K562 (cell line): ENCODE measurements around the gene ALK. TPM values are rescaled to one million over a fixed set of nuclear protein-coding genes. Genes with fewer than 3 reads are reported as not detected.

Source experiments
- ATAC-seq: fragments of 200-7000 bp; cut with Tn5 transposase; 3 replicates; pipeline ENCODE4 v1.9.1; 2020; ENCODE audit warnings: moderate library complexity
- BruUV-seq: library from RNA; stranded (reverse); fragments of 400-500 nt; replicated peaks from 2 replicates; lab custom pipeline; 2021; lab: Mats Ljungman, UMichigan
- CTCF ChIA-PET: fragments of 300-600 bp; formaldehyde crosslinking; extraction: SDS; loops from one replicate; lab custom pipeline; 2021; ENCODE audit warnings: low intra/inter-chr PET ratio; lab: Yijun Ruan, JAX
- POLR2A ChIA-PET: fragments of 300-600, 350-650 bp; sonication (Branson Sonifier 250); formaldehyde crosslinking; extraction: SDS; loops from one replicate; lab custom pipeline; 2021; ENCODE audit warnings: antibody characterized with exemption, inconsistent platforms; lab: Yijun Ruan, JAX
- DNase-seq, 4 experiments: peaks; one replicate each; pipeline versions ENCODE4 v3.0.0 to v3.0.0-alpha.2; 2011 to 2018; ENCODE audit warnings: low spot score in 3 of 4, mixed read lengths in 3 of 4; ENCODE audit errors: extremely low read depth in 1 of 4
- FAIRE-seq: peaks from 2 replicates; lab custom pipeline; 2011; peaks lifted over from hg19 to GRCh38; lab: Jason Lieb, UNC
- H2AFZ ChIP-seq: 2 replicates; pipeline ENCODE4 v1.6.0; 2011; ENCODE audit warnings: low read depth, low read length, control low read depth, inconsistent platforms
- H3K27ac ChIP-seq: fragments of 200-600 bp; 3 replicates; pipeline ENCODE4 v1.8.0; 2011; ENCODE audit warnings: low read depth, mild to moderate bottlenecking, control low read depth, inconsistent platforms, low read length, moderate library complexity, mixed read lengths; ENCODE audit errors: extremely low read depth
- H3K27me3 ChIP-seq, 2 experiments: fragments of 300-600 bp in 1 of 2; 2 replicates in 1 of 2; 3 replicates in 1 of 2; pipeline versions ENCODE4 v1.6.0 to v1.8.0; 2011; ENCODE audit warnings: inconsistent platforms in 2 of 2, low read length in 2 of 2, mild to moderate bottlenecking in 1 of 2, mixed read lengths in 1 of 2, moderate library complexity in 1 of 2; ENCODE audit not compliant: control insufficient read depth in 2 of 2, insufficient read depth in 2 of 2
- H3K36me3 ChIP-seq: fragments of 300-600 bp; 3 replicates; pipeline ENCODE4 v1.8.0; 2011; ENCODE audit warnings: mild to moderate bottlenecking, low read length, inconsistent platforms; ENCODE audit not compliant: control insufficient read depth, insufficient read depth
- H3K4me1 ChIP-seq, 2 experiments: fragments of 200-600 bp in 1 of 2; replicated peaks in 1 of 2; 2 replicates in 1 of 2; 3 replicates in 1 of 2; pipeline versions ENCODE4 v1.5.1 to v1.8.0; 2011; ENCODE audit warnings: inconsistent platforms in 2 of 2, low read length in 2 of 2, mild to moderate bottlenecking in 1 of 2, mixed read lengths in 1 of 2, moderate library complexity in 1 of 2; ENCODE audit not compliant: control insufficient read depth in 2 of 2, insufficient read depth in 2 of 2
- H3K4me2 ChIP-seq: 2 replicates; pipeline ENCODE4 v1.6.1; 2011; ENCODE audit warnings: low read length, control low read depth, inconsistent platforms, mixed read lengths; ENCODE audit not compliant: insufficient read depth
- H3K4me3 ChIP-seq: fragments of 200-600 bp; sonication (generic), shearing (Covaris generic); 2 replicates; pipeline ENCODE4 v1.5.1; 2016; ENCODE audit warnings: control low read depth, inconsistent platforms
- H3K79me2 ChIP-seq: fragments of 200-600 bp; 3 replicates; pipeline ENCODE4 v1.8.0; 2011; ENCODE audit warnings: low read length, inconsistent platforms; ENCODE audit not compliant: control insufficient read depth, insufficient read depth
- H3K9ac ChIP-seq, 2 experiments: 2 replicates each; pipeline versions ENCODE4 v1.6.0 to v1.6.1; 2011; ENCODE audit warnings: low read depth in 2 of 2, low read length in 2 of 2, control low read depth in 1 of 2, inconsistent platforms in 1 of 2, mild to moderate bottlenecking in 1 of 2, mixed read lengths in 1 of 2; ENCODE audit not compliant: insufficient read depth in 1 of 2
- H3K9me1 ChIP-seq: one replicate; pipeline ENCODE4 v1.6.0; 2011; ENCODE audit warnings: inconsistent platforms, mild to moderate bottlenecking, low read length, moderate library complexity; ENCODE audit not compliant: control insufficient read depth, insufficient read depth
- H3K9me3 ChIP-seq: replicated peaks from 2 replicates; pipeline ENCODE4 v1.5.1; 2011; ENCODE audit warnings: low read depth, low read length, inconsistent platforms; ENCODE audit not compliant: control insufficient read depth, insufficient read depth
- H4K20me1 ChIP-seq: replicated peaks from 2 replicates; pipeline ENCODE4 v1.6.1; 2011; ENCODE audit warnings: low read length, inconsistent platforms, mixed read lengths; ENCODE audit not compliant: control insufficient read depth, insufficient read depth
- CCAR2 ChIP-seq: fragments of 200-400 bp; formaldehyde crosslinking; IDR thresholded peaks from 2 replicates; pipeline ENCODE4 v1.6.1; 2017; ENCODE audit warnings: mild to moderate bottlenecking, low read depth, low read length
- MEIS2 ChIP-seq: fragments of 450-650 bp; IDR thresholded peaks from 2 replicates; pipeline ENCODE4 v1.6.1; 2014; ENCODE audit warnings: mild to moderate bottlenecking; ENCODE audit not compliant: partially characterized antibody
- MITF ChIP-seq: IDR thresholded peaks from 2 replicates; pipeline ENCODE4 v1.6.1; 2014; ENCODE audit warnings: antibody characterized with exemption
- NCOA6 ChIP-seq: fragments of 450-650 bp; IDR thresholded peaks from 2 replicates; pipeline ENCODE4 v1.6.1; 2017; ENCODE audit warnings: mild to moderate bottlenecking
- RAD51 ChIP-seq: fragments of 450-650 bp; IDR thresholded peaks from 2 replicates; pipeline ENCODE4 v1.7.1; 2016; ENCODE audit warnings: low read depth, mild to moderate bottlenecking, borderline replicate concordance
- RCOR1 ChIP-seq, 2 experiments: IDR thresholded peaks; 2 replicates each; pipeline ENCODE4 v1.6.1; 2012; ENCODE audit warnings: low read depth in 2 of 2, low read length in 2 of 2, borderline replicate concordance in 1 of 2, improper control_type of control experiment in 1 of 2
- SFPQ ChIP-seq: fragments of 200-400 bp; formaldehyde crosslinking; IDR thresholded peaks from 2 replicates; pipeline ENCODE4 v1.6.1; 2017; ENCODE audit warnings: mild to moderate bottlenecking, low read depth, low read length, moderate library complexity
- TFE3 ChIP-seq: fragments of 450-650 bp; formaldehyde crosslinking; IDR thresholded peaks from 2 replicates; pipeline ENCODE4 v1.4.0; 2020; ENCODE audit warnings: mild to moderate bottlenecking, mixed read lengths
- ZNF175 ChIP-seq: fragments of 200-800 bp; sonication (Bioruptor generic); IDR thresholded peaks from 2 replicates; pipeline ENCODE4 v1.6.1; 2016; ENCODE audit warnings: low read depth, mild to moderate bottlenecking, missing genetic modification characterization, missing compliant biosample characterization
- ZNF507 ChIP-seq: conservative IDR thresholded peaks from 2 replicates; pipeline ENCODE4 v1.6.1; 2017; ENCODE audit warnings: missing genetic modification characterization, missing compliant biosample characterization
- ZNF778 ChIP-seq: fragments of 450-650 bp; formaldehyde crosslinking; IDR thresholded peaks from 2 replicates; pipeline ENCODE4 v1.4.0; 2020; ENCODE audit warnings: mild to moderate bottlenecking, moderate library complexity
- WGBS: fragments of 100-300 bp; shearing (Covaris generic); methylation state at CpG from one replicate; pipeline ENCODE4 v1.1.6; 2016; ENCODE audit warnings: low coverage, mixed read lengths; ENCODE audit not compliant: insufficient coverage; ENCODE audit errors: missing lambda C conversion rate; 5-methylcytosine and 5-hydroxymethylcytosine counted together
- in situ Hi-C: fragments of 300-500 bp; cut with MboI; formaldehyde crosslinking; loops from 4 replicates; pipeline ENCODE4 v1.15.0; 2018; ENCODE audit warnings: inconsistent platforms, mixed read lengths
- intact Hi-C: fragments of 100-400 bp; cut with micrococcal nuclease; formaldehyde crosslinking; loops from 2 replicates; pipeline ENCODE4 v1.14.2; 2022
- polyA plus RNA-seq, 8 experiments: library from polyadenylated mRNA; depleted of rRNA in 4 of 8; stranded (reverse) in 5 of 8; unstranded in 3 of 8; fragments of >200 nt; fragmentation: Nextera tagmentation in 2 of 8; fragmentation: Illumina TruSeq in 1 of 8; extraction: Ambion mirVana in 2 of 8; extraction: Trizol in 1 of 8; gene quantifications; 2 replicates each; pipeline versions ENCODE4 v1.2.1 to v1.2.3, GENCODE V29; 2011 to 2014; ENCODE audit warnings: inconsistent platforms in 1 of 8, missing spikeins in 1 of 8
- total RNA-seq, 7 experiments: library from RNA; depleted of rRNA in 6 of 7; stranded (reverse); fragments of >200 nt in 6 of 7; fragmentation: Illumina TruSeq in 2 of 7; extraction: Trizol in 2 of 7; gene quantifications; 2 replicates each; pipeline versions ENCODE4 v1.2.1 to v1.2.3, GENCODE V29; 2011 to 2021; ENCODE audit warnings: low replicate concordance in 1 of 7

ALK gene
- total and polyA plus RNA-seq, 9 of the 15 experiments (the other 6 are each of a cell fraction or from before 2014, with no cell fraction given), result not detected

GRCh38 chr2:29373870-29374269 lies 547.5 kb downstream of the ALK start (continued):
- TF ChIP-seq CCAR2 (no peak), ZNF507 (tag) (no peak), MITF (no peak), ZNF175 (CRISPR knock-in tag) (no peak)

GRCh38 chr2:29372185-29372584 lies 549.2 kb downstream of the ALK start:
- no peak overlapping the region for H3K4me3 ChIP-seq
- peaks cover 0 to 3% of the 10 kb centered on the region in 2 experiments; a peak in 2 of 5 replicates for H3K27me3 ChIP-seq
- no peak for ATAC-seq
- no peak overlapping the region for H2AFZ ChIP-seq
- no peak for FAIRE-seq
- ChIA-PET CTCF (no interaction called here), POLR2A (no interaction called here)
- no TSS peak for BruUV-seq
- 13% methylated on average over 2 of the region's 2 CpGs for WGBS
- no peak overlapping the region for H3K9ac ChIP-seq
- H4K20me1 ChIP-seq, result no peaks in the 10 kb centered on the region
- in situ Hi-C loops (no loop called here), intact Hi-C loops (no loop called here)
- no peak overlapping the region for H3K4me2 ChIP-seq
- H3K9me1 ChIP-seq, result no peaks in the 10 kb centered on the region
- H3K9me3 ChIP-seq, result no peaks in the 10 kb centered on the region
- H3K79me2 ChIP-seq, result no peaks in the 10 kb centered on the region
- H3K36me3 ChIP-seq, result no peaks in the 10 kb centered on the region
- H3K27ac ChIP-seq, result no peak overlapping the region
- H3K4me1 ChIP-seq, result no peaks in the 10 kb centered on the region
- no peak for DNase-seq
- TF ChIP-seq TFE3, result no peak
- no peak for TF ChIP-seq NCOA6
- no peak for TF ChIP-seq MEIS2
- no peak for TF ChIP-seq SFPQ
- TF ChIP-seq RAD51, result no peak
- no peak for TF ChIP-seq ZNF778 (CRISPR knock-in tag)
- TF ChIP-seq RCOR1 (IDR thresholded peaks at IDR 0.05; ENCODE audit: borderline replicate concordance in 1 of 2, low read depth in 2 of 2, low read length in 2 of 2), result no peak
